Loucy (cell line): ENCODE results near the gene CALN1.

ENCODE experiments used
- EZH2phosphoT487 ChIP-seq: fragments of 200-600 bp; IDR thresholded peaks from 2 replicates; pipeline ENCODE4 v1.6.1; 2018; ENCODE audit warnings: antibody characterized with exemption, mild to moderate bottlenecking, moderate library complexity, borderline replicate concordance
- TF ChIP-seq, protein P1 (sequence below): fragments of 200-600 bp; sonication (generic); conservative IDR thresholded peaks from 2 replicates; pipeline ENCODE4 v1.5.1; 2014; ENCODE audit warnings: mild to moderate bottlenecking, antibody characterized with exemption, low read length

DNA sequence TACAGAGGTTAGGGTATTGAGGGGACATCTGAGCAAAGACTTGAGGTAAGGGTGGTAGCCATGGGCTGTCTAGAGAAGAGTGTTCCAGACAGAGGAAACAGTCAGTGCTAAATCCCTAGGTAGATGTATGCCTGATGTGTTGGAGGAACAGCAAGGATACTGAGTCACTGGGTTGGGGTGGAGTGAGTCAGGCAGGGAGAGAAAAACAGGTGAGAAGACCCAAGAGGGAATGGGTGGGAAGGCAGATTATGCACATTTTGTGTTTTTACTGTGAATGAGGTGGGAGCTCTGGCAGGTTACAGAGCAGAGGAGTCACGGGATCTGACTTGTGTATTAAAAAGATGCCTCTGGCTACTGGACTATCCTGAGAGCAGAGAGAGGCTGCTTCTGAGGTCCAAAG, 285.0 kb downstream of the CALN1 start:
- TF ChIP-seq, protein P1, sequence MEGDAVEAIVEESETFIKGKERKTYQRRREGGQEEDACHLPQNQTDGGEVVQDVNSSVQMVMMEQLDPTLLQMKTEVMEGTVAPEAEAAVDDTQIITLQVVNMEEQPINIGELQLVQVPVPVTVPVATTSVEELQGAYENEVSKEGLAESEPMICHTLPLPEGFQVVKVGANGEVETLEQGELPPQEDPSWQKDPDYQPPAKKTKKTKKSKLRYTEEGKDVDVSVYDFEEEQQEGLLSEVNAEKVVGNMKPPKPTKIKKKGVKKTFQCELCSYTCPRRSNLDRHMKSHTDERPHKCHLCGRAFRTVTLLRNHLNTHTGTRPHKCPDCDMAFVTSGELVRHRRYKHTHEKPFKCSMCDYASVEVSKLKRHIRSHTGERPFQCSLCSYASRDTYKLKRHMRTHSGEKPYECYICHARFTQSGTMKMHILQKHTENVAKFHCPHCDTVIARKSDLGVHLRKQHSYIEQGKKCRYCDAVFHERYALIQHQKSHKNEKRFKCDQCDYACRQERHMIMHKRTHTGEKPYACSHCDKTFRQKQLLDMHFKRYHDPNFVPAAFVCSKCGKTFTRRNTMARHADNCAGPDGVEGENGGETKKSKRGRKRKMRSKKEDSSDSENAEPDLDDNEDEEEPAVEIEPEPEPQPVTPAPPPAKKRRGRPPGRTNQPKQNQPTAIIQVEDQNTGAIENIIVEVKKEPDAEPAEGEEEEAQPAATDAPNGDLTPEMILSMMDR, result no peak
- TF ChIP-seq EZH2phosphoT487, result no peak
